NOMO-1 treated with dmso at 0.1 percent for 144 hours (cell line): ENCODE measurements around the gene G6PD.
"Not testable (repeated sequence)": the region's sequence is repeated elsewhere in the genome, so short reads cannot be mapped to it uniquely, and the experiment has no call there.

Experiments
- DNase-seq: peaks from one replicate; lab custom pipeline; 2025; ENCODE audit not compliant: unreplicated experiment; lab: John Stamatoyannopoulos, UW

Gene G6PD

DNA sequence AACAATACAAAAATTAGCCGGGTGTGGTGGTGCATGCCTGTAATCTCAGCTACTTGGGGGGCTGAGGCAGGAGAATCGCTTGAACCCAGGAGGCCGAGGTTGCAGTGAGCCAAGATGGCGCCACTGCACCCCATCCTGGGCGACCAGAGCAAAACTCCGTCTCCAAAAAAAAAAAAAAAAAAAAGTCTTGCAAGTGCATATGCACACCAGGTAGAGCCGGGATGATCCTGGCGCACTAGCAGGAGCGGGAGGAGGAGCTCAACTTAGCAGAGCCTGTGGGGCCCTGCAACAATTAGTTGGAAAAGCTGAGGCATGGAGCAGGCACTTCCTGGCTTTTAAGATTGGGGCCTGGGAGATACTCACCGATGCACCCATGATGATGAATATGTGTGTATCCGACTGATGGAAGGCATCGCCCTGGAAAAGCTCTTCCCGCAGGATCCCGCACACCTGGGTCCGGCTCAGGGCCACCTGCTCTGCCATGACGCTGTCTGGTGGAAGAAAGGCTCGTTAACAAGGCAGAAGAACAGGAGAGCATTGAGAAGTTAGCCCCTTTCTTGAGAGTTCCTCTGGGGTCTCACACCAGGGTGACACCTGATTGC is 872 bp downstream of the G6PD start:
- no peak for DNase-seq

DNA sequence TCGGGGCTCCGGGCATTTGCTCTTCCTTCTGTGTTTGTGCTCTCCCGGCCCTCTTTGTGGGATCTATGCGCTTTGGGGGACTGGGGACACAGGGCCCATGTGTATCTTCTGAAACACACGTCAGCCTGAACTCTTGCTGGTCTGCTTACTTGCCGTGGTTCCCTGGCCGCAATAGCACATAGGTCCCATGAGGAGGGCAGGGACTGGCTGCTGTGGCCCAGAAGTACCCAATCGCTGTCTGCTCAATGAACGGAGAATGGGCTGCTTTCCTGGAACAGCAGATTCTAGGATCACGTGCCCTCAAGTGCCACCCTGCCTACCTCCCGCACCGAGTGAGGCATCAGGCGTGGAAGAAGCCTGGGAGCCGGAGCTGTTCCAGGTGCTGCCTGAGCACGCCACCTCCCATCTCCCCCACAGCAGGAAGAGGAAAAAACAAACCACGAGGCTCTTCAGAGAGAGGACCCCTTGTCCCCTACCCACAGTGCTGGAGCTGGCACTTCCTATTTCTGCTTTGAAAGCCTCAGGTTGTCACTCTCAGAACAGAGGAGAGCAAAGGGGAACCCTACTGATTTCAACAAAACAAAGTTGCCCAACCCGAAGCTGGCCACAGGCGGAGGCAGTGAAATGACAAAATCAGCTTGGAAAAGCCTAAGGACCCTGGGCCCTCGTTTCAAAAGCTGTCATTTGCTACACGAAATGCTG is 3.8 kb downstream of the G6PD start:
- peak; percentile 72 for DNase-seq

DNA sequence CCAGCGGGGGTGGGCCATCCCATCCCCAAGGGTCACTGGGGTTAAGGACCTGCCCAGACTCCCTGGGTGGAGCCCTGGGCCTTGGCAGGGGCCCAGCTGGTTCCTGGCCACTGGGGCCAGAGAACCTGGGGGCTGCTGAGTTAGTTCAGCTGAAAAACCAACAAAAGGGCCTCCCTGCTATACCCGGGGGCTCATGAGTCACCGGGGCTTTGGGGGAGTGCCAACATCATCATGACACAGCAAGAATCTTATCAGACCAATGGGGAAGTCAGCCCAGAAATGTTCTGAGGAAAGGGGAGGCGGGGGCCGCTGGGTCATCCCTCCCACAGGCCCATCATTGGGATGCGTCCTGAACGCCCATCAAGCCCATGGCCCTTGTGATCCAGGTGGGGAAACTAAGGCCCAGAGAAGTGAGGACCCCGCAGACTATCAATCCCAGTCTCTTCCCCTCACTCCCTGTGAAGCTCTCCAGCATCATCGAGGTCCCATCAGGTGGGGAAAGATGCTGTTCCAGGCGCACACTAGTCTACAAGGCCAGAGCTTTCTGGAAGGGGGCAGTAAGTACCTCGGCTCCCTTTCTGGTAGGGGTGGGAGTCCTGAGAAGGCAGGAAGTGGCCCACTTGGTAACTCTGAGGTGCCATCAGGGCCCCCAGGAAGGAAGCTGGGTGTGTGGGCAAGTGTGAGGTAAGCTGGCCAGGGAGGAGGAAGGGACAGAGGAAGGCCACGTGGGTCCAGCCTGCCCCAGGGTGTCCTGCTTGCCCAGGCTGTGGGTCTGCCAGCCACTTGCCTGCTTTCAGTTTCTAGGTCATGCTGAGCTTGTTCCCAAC is 4.5 kb downstream of the G6PD start:
- peak; percentile 36 for DNase-seq

DNA sequence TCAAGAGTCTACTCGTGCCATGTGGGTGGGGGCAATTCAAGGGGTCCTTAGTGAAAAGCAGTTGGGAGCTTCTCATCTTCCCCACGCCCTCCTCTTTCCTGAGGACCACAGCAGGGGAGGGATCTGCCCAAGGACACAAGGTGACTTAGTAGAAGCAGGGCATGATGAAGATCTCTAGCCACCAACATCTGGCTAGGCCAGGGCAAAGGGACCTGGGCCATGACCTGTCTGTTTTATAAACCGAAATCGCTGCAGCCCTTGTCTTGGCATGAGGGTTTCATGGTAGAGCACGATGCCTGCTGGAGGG is 5.1 kb downstream of the G6PD start:
- DNase-seq = no peak

DNA sequence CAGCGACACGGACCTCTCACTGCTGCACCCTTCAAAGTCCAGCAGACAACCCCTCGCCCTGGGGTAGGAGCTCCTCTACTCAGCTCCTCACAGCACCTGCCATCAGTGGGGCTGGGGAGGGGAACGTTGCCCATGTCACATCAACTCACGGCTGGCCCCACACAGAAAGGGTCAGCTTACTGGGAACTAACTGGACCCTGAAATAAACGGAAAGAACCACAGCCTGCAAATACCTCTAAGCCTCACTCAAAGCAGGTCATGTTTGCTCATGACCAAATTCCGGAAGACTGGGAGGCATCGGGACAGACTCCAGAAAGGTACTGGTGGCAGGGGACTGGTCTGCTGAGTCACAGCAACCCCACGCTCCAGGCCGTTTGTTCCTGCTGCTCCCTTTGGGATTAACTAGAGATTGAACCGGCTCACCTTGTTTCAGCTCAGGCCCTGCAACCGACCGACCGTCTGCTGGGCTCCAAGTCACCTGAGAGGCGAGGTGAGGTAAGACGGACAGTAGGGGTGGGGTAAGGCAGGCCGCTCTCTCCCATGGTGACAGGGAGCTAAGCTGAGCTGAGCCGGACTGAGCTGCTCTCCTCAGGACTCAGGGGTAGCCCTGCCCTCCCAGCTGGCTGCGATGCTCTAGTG is 5.6 kb downstream of the G6PD start:
- no peak for DNase-seq

DNA sequence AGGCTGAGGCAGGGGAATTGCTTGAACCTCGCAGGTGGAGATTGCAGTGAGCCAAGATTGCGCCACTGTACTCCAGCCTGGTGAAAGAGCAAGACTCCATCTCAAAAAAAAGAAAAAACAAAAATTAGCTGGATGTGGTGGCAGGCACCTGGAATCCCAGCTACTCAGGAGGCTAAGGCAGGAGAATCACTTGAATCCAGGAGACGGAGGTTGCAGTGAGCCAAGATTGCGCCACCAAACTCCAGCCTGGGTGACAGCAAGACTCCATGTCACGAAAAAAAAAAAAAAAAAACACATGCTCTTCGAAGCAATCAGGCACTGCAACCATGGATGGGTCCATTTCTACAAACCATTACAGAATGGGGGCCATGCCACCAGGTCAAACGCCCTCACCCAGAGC is 6.3 kb downstream of the G6PD start:
- DNase-seq = not testable (repeated sequence)

DNA sequence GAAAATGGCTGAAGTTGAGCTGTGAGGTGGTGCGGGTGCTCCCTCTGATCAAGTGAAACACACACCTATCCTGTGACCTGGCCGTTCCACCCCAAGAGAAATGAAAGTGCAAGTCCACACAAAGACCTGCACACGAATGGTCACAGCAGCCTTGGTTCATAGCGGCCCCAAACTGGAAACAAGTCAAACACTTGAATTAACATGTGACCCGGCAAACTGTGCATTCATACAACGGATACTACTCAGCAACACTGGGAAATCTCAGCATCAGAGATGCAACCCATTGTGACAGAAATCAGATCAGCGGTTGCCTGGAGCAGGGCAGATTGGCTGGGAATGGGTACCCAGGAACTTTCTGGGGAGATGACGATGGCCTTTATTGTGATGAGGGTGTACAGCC is 7.6 kb downstream of the G6PD start:
- DNase-seq = no peak

DNA sequence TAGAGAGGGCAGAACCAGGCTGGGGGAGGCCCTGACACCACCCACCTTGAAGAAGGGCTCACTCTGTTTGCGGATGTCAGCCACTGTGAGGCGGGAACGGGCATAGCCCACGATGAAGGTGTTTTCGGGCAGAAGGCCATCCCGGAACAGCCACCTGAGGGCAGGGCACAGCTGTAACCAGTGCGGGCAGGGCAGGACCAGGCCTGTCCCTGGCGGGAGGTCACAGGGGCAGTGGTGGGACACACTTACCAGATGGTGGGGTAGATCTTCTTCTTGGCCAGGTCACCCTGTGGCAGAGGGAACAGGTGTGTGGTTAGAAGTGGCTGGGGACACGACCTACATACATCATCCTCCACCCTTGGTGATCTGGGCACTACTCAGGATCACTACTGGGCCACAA is 10.8 kb downstream of the G6PD start:
- no peak for DNase-seq

DNA sequence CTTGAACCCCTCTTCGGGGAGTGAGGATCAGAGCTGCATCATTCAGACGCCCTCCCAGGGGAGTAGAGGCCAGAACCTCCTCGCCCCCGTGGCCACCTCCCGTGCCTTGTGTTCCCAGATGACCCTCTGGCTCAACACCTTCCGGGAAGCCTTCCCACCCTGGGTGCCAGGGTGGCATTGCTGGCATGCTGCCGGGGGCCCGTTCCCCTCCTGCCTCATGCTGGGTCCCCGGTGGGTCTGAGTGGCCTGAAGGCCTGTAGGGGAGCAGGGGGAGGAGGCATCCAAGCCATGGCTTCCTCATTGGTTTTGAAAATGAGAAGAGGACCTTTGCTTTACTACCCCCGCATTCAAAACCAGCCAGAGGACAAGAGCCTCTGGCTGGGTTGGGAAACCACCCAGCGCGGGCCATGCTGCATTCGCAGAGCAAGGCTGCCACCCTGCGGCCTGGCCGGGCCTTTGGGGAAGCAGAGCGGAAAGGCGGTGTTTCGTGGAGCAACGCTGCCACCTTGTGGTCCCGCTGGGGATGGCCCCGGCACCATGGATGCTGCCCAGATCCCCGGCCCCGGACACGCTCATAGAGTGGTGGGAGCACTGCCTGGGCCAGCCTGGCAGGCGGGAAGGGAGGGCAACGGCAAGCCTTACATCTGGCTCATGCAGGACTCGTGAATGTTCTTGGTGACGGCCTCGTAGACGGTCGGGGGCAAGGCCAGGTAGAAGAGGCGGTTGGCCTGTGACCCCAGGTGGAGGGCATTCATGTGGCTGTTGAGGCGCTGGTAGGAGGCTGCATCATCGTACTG is 11.9 kb downstream of the G6PD start:
- peak; percentile 66 for DNase-seq

DNA sequence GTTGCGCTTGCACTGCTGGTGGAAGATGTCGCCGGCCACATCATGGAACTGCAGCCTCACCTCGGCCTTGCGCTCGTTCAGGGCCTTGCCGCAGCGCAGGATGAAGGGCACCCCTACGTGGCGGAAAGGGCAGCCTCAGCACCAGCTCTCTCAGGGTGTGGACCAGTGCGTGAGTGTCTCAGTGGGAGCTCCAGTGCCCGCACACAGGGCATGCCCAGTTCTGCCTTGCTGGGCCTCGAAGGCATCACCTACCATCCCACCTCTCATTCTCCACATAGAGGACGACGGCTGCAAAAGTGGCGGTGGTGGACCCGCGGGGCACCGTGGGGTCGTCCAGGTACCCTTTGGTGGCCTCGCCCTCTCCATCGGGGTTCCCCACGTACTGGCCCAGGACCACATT is 14.0 kb downstream of the G6PD start:
- DNase-seq = no peak

DNA sequence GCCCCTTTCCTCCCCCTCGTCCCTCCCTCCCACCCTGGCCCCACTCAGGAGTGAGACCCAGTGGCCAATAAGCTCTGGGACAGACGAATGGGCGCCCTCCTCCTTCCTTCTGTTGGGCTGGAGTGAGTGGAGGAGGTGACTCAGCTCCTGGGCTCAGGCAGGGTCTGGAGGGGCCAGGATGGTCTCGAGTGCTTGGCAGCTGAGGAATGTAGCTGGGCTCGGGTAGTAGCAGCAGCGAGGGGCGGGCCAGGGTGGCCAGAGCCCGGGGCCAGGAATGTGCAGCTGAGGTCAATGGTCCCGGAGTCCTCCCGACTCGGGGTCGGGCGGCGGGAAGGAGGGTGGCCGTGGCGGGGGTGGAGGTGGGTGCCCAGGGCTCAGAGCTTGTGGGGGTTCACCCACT is 15.0 kb downstream of the G6PD start:
- DNase-seq = no peak

DNA sequence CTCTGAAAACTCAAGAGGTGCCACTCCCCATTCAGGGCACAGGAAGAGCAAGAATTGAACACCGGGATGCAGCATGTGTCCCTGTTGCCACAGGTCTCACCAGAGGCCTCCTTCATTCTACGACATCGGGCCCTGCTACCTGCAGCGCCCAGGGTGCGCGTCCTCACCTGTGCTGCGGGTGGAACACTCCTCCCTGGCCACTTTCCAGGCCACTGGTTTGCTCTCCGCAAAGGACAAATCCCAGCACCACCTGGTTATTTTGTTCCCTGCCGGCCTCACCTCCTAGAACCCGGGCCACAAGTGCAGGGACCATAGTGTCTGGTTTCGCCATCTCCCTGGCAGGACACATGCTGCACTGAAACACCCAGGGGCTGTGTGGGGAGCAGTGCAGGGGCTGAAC is 16.4 kb downstream of the G6PD start:
- no peak for DNase-seq

DNA sequence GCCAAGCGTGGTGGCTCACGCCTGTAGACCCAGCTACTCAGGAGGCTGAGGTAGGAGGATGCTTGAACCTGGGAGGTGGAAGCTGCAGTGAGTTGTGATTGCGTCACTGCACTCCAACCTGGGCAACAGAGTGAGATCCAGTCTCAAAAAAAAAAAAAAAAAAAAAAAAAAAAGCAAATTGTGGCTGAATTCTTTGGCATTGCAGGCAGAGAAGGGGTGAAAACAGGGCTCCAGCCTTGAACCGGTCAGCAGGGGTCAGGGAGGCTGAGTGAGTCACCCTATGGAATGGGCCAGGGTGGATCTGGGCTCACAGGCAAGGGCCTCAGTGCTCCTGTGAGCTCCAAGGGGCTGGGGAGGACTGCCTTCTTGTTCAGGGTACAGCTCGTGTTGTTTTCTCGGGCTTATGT is 17.4 kb downstream of the G6PD start:
- no peak for DNase-seq

DNA sequence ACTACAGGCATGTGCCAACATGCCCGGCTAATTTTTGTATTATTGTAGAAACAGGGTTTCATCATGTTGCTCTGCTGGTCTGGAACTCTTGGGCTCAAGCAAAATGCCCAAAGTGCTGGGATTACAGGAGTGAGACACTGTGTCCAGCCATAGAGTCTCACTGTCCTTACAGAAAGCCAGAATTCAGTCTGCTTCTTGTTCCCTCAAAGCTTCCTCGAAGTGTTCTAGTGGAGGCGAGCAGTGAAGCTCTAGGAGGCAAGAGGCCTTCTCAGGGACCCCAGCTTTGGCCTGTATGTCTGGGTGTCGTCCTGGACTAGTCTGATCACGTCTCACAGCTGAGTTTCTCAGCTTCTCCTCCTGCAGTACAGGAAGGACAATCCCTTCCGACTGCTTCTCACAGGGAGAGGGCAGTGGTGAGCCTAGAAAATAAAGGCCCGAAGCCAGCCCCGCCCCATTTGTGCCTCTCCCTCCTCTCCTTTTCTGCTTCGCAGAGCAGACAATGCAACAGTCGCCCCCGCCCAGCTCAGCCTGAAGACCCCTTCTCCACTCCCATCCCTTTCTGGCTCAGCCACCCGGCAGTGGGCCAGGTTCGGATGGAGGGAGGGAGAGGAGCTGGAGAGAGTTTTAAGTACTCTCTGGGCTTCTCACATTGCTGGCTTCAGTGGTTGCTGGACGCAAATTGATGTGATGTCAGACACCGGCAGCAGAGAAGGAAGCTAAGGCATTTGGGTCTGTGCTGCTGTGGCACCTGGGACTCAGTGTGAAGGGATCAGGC is 19.6 kb downstream of the G6PD start:
- DNase-seq = peak; percentile 36

DNA sequence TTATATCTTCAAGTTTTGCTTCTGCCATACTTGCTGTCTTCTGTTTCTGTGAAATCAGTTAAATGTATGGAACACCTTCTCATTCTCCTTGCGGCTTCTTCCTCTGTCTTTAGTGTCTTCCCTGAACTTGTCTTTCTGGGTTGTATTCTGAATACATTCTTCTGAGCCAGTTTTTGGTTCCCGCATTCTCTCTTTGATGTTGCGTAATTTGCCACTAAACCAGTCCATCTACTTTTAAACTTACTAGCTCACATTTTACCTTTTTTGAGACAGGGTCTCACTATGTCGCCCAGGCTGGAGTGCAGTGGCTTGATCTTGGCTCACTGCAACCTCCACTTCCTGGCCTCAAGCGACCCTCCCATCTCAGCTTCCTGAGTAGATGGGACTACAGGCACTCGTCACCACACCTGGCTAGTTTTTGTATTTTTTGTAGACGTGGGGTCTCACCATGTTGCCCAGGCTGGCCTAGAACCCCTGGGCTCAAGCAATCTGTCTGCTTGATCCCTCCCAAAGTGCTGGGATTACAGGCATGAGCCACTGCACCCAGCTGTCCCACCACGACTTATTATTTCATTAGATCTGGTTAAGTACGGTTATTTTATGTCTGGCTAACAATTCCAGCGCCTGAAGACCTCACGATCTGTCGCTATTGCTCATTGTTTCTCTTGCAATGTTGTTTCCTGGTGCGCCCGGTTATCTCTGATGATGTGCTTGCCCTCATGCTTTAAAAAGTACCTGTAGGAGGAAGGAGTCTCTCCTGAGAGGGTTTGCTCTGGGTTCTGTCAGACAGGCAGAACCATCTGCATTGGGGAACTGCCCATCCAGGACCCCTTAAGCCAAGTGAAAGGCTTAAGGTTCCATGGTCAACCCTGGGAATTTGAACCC is 20.8 kb downstream of the G6PD start:
- no peak for DNase-seq

DNA sequence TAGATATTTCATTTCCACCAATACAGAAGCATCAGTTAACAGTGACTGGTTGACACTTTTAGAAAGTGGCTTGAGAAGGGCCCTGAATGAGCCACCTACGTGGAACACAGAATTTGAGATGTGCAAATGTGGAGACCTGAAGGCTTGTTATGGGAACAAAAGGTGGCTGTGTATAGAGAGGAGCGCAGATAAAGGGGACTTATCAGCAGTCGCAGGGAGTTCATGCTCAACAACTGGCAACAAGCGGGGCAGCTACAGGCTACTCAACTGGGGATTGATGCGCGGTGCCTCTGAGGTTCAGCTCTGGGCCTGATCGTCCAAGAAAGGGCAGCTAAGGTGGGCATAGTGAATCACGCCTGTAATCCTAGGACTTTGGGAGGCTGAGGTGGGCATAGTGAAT is 27.3 kb downstream of the G6PD start:
- DNase-seq = no peak

DNA sequence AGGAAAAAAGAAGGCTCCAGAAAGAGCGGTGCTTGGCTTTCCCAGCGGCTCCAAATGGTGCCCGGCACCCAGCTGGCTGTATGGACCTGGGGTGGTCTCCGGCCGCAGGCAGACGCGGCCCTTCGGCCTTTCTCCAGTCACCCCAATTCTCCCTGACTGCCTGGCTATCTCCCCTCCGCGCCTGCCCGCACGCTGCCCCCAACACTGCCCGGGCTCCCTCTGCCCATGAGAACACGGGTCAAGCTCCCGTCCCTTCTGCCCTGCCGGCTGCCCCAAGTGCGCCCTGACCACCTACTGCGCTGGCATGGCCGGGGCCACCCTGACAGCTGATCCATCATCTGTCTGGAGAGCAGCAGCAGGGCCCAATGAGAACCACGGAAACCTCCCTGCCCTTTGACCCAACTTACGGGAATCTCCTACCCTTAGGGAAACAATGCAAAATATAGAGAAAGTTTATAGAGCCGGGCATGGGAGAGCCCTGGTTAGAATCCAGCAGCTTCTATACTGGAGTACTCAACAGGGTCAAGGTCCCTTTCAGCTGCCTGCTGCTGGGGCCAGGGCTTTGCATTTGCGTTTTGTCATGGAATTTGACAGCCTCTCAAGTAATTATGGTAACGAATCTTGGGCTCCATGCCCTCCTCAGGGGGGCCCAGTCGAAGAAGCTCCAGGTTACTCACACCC is 29.4 kb downstream of the G6PD start:
- no peak for DNase-seq

DNA sequence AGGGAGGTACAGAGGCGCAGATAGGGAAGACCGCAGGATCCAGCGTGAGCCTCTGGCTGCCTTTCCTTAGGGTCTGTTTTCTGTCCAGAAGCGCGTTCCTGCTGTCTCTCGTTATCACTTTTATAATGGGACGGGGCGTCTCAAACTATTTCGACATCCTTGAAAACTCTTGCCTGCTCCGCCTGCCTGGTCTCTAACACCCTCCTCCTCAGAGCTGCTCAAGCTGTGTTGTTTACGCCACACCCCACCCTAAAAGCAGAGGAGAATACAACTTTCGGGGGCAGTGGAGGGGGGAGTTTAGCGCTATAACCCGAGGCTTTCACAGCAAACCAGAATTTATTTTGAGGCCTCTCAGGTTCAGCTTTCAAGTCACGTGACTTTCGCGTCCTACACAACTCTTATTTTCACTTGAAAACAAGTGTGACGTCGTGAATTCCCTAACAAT is 30.0 kb downstream of the G6PD start:
- peak; percentile 6 for DNase-seq
